HG02610 (cell line): ENCODE measurements around the gene UNC119.
"Not testable (repeated sequence)": the region's sequence is repeated elsewhere in the genome, so short reads cannot be mapped to it uniquely, and the experiment has no call there.

ENCODE experiments used
- ATAC-seq: cut with Tn5 transposase; IDR thresholded peaks from one replicate; pipeline ENCODE4 v1.9.1; 2021; ENCODE audit warnings: mild to moderate bottlenecking, moderate library complexity; ENCODE audit not compliant: unreplicated experiment

Gene UNC119

GRCh38 chr17:28523876-28524275, 28.5 kb downstream of the UNC119 start:
- ATAC-seq: no peak

DNA sequence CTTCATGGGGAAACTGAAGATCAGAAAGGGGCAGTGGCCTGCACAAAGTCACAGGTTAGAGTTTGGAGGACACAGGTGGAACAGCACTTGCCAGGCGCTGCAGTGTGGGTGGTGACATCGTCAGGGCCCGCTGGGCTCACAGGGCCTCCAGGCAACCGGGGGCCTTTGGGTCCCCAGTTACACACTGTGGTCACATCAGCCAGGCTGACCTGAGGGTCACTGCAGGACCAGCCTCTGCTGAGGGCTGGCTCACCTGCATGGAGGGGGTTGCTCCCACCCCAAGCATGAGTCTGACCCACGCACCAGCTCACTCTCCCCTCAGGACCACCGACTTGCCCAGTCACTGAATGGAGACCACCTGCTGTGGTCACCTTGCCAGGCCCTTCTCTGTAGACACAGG, 29.2 kb downstream of the UNC119 start:
- no peak for ATAC-seq

DNA sequence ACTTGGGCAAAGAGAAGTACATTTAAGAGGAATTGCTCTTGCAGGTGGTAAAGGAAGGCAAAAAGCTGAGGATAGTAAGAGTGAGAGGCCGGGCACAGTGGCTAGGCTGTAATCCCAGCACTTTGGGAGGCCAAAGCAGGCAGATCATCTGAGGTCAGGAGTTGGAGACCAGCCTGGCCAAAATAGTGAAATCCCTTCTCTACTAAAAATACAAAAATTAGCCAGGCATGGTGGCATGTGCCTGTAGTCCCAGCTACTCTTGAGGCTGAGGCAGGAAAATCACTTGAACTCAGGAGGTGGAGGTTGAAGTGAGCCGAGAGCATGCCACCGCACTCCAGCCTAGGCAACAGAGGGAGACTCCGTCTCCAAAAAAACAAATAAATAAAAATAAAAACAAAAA, 30.1 kb downstream of the UNC119 start:
- not testable (repeated sequence) for ATAC-seq

DNA sequence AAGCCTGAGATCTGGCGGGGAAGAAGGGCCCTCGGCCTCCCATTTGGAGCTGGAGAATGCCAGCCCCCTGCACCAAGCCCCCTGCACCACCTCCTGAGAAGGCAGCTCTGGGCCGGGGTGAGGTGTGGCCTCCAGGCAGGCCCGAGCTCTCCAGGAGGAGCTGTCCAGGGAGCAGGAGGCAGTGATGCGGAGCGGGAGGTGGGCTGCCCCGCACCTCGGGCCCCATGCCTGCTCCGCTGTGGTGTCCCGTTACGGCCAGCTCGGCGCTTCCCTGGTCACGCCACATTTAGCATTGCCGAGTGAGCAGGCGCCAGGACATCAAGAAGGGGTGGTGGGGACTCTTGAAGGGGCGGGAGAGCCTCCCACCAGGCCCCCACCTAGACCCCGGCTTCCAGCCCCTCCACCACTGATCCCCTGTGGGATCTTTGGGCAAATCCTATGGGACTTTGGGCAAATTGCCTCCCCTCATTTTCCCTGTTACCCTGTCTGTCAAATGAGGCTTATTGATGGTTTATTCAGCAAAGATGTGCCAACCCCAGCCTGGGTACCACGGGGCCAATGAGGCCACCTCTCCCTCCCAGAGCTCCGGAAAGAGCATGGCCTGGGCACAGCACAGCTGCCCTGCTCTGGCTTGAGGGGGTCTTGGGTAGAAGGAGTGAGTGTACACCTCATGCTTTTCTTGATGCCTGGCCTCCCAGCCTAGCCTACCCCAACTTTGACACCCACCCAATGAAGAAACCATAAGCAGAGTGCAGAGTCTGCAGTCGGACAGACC, 30.9 kb downstream of the UNC119 start:
- ATAC-seq: no peak

GRCh38 chr17:28520687-28521086, 31.7 kb downstream of the UNC119 start:
- no peak for ATAC-seq

- ATAC-seq: no peak
Measured at GRCh38 chr17:28519236-28519635, 33.2 kb downstream of the UNC119 start.

- ATAC-seq: no peak
Measured at GRCh38 chr17:28518578-28518977, 33.8 kb downstream of the UNC119 start.

DNA sequence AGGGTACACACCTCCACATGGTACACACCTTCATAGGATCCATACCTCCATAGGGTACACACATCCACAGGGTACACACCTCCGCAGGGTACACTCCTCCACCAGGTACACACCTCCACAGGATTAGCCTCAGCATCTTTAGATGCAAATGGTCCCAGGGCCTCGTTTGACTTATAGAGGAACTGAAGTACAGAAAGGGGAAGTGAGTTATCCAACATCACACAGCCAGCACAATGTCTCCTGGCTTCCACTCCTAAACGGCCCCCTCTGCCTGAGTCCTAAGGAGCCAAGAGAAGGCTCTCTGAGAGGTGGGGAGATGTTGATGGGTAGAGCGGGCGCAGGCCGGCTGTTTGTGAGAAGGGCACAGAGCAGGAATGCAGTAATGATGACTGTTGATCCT, 34.3 kb downstream of the UNC119 start:
- no peak for ATAC-seq

GRCh38 chr17:28515518-28515917, 36.9 kb downstream of the UNC119 start:
- no peak for ATAC-seq

DNA sequence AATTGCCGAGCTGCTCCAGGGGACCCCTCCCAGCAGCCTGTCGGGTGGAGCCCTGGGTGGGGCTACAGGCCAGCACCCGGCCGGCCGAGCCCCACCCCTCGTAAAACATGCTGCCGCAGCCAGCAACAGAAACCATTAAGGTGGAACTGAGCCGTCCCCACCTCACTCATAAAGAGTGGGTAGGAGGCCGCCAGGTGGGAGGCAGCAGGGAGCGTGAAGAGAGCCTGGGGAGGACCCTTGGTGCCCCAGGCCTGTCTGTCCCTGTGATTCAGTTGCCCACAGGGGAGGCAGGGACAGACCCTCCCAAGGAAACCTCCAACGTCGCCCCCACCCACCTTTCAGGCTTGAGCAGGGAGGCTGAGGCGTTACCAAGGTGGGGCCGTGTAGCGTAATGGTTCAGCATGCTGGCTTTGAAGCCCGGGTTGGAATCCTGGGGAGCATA, 37.8 kb downstream of the UNC119 start:
- no peak for ATAC-seq

DNA sequence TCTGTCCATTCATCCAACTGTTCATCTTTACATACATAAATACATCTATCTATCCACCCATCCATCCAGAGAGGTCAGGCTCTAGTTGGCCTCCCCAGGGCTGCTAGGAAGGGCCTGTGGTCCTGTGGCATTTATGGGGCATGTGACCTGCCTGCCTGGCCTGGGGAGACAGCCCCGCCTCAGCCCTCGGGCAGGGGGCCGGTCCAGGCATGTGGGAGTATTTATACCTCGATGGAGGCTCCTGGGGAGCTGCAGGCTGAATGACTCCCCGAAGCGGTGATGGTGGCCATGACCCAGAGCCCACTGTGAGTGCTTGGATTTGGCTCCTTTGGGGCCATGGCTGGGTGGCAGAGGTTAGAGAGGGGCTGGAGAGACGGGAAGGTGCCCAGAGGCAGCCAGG, 38.9 kb downstream of the UNC119 start:
- ATAC-seq: no peak

- no peak for ATAC-seq
Measured at GRCh38 chr17:28511858-28512461, 40.5 kb downstream of the UNC119 start.

GRCh38 chr17:28509789-28510188, 42.6 kb downstream of the UNC119 start:
- no peak for ATAC-seq

GRCh38 chr17:28508211-28508724, 44.2 kb downstream of the UNC119 start:
- no peak for ATAC-seq

DNA sequence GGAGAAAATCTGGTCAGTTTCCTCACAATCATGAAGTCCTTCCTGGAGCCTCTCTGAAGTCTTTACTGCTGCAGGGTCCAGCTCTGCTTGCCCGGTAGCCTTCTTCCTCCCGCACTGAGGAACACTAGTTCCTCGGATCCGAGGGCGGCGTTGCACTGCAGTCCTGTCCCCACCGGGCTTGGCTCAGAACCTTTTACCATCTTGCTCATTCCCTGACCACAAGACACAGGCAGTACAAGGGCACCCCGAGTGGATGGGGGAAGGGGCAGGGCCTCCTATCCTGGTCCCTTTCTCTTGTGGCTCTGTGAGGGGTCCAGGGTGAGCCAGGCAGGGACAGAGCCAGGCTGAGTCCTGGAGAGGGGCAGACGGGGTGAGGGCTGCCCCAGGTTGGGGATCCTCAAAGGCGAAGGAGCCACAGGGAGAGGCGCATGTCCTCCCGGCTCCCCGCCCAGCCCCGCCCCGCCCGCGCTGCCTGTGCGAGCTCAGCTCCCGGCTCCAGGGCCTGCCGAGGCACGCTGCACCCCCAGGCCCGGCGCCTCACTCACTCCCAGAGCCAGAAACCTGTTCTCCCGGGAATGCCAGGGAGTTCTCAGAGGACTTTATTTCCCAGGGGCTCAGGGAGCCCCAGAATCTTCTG, 44.7 kb downstream of the UNC119 start:
- no peak for ATAC-seq

DNA sequence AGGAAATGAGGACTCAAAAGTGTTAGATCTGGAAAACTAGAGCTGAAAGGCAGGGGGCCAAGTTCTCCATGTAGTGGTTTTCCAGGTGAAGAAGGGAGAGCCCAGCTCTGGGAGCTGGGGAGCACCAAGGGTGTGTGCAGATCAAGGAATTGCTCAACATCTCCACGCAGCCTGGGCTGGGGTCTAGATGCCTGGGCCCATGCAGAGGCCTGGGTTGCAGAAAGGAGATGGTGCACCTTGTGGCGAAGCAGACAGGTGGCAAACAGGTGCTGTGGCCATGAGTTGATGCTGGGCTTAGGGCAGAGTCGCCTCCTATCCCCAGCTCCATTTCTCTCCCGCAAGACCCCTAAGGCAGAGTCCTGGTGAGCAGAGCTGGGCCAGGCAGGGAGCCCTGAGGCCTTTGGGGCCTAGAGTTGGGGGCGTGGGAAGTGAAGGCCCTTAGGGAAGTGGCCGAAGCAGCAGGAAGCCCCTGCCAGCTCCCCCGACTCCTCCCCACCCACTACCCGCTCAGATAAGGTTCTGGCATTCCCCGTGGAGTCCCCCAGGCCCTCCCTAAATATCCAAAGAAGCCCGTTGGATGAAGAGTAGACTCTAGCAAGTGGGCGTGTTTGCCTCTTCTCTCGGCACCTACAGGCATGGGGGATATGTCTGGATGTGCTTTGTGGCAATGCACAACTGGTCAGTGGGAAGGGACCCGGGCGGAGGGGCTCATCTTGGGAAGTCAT, 45.5 kb downstream of the UNC119 start:
- no peak for ATAC-seq

DNA sequence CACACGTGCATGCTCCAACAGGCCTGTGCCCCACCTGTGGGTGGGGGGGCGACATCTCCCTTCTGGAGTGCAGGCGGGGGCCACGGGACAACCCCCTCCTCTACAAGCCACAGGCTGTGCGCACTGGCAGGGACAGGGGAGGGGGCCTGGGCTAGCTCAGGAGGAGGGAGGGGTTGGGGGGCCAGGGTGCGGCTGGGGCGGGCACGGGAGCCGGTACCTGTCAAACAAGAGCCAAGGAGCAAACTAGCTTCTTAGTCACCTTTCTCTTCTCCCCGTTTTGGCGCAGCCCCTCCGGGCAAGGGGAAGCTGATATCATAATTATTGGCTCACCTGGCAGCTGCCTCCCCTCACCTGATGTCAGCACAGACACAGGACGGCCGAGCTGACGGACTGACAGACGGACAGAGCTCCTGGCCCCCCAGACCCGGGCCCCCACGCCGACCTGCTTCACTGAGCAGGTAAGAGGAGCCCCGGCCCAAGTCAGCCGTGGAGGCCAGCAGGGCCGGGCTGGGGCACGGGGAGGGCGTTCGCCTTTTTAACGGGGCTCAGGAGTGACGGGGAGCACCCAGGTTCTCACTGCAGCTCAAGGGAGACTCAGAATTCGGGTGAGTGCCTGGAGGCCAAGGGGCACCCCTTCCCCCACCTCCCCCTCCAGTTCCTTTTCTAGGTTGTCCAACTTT, 46.3 kb downstream of the UNC119 start, which contains the start of gene FOXN1:
Gene FOXN1 (plus strand): TSS at position 363 of the 680 bp plus-strand sequence. CDS start 17,622 bp downstream, outside the sequence.
- ATAC-seq: no peak

- no peak for ATAC-seq
Measured at GRCh38 chr17:28503420-28503819, 49.0 kb downstream of the UNC119 start.

- ATAC-seq: no peak
Measured at GRCh38 chr17:28501421-28502284, 50.8 kb downstream of the UNC119 start.
